HG02588 (cell line): ENCODE results near the gene SYMPK.

Experiments used
- ATAC-seq: cut with Tn5 transposase; IDR thresholded peaks from one replicate; pipeline ENCODE4 v1.9.1; 2021; ENCODE audit warnings: mild to moderate bottlenecking, moderate library complexity; ENCODE audit not compliant: unreplicated experiment

The SYMPK gene

GRCh38 chr19:45826934-45827333, 36.0 kb downstream of the SYMPK start:
- ATAC-seq, result no peak

GRCh38 chr19:45825917-45826893, 36.7 kb downstream of the SYMPK start:
- ATAC-seq, result no peak

- ATAC-seq, result no peak
Measured at GRCh38 chr19:45825263-45825605, 37.7 kb downstream of the SYMPK start.

GRCh38 chr19:45824531-45825262, 38.2 kb downstream of the SYMPK start:
- no peak for ATAC-seq

- no peak for ATAC-seq
Measured at GRCh38 chr19:45824041-45824471, 38.9 kb downstream of the SYMPK start.

GRCh38 chr19:45823182-45823581, 39.8 kb downstream of the SYMPK start:
- no peak for ATAC-seq

- no peak for ATAC-seq
Measured at GRCh38 chr19:45822716-45823115, 40.2 kb downstream of the SYMPK start.

GRCh38 chr19:45821570-45821969, 41.4 kb downstream of the SYMPK start:
- ATAC-seq, result no peak

GRCh38 chr19:45821103-45821521, 41.8 kb downstream of the SYMPK start:
- ATAC-seq, result no peak

GRCh38 chr19:45820413-45821102, 42.4 kb downstream of the SYMPK start:
- no peak for ATAC-seq

- no peak for ATAC-seq
Measured at GRCh38 chr19:45819769-45820168, 43.2 kb downstream of the SYMPK start.

GRCh38 chr19:45817725-45818301, 45.1 kb downstream of the SYMPK start:
- no peak for ATAC-seq

- ATAC-seq, result peak; percentile 68
Measured at GRCh38 chr19:45817010-45817724, 45.8 kb downstream of the SYMPK start.

GRCh38 chr19:45816236-45817009, 46.5 kb downstream of the SYMPK start:
- no peak for ATAC-seq

GRCh38 chr19:45815481-45816216, 47.3 kb downstream of the SYMPK start:
- ATAC-seq, result no peak

GRCh38 chr19:45814851-45815480, 48.0 kb downstream of the SYMPK start, which contains the start of gene RSPH6A:
Gene RSPH6A, minus strand, starts transcription at chr19:45815308. Its CDS starts 132 bp downstream, at chr19:45815176.
- ATAC-seq, result no peak

GRCh38 chr19:45814166-45814780, 48.7 kb downstream of the SYMPK start:
- no peak for ATAC-seq

GRCh38 chr19:45812297-45812696, 50.6 kb downstream of the SYMPK start:
- ATAC-seq, result no peak
